ENCODE data around the gene APC2. TPM values are rescaled to one million over a fixed set of nuclear protein-coding genes. Genes with fewer than 3 reads are reported as not detected.

The APC2 gene
- total RNA-seq, 1 donor from 2014 or later = under 0.01 TPM

DNA sequence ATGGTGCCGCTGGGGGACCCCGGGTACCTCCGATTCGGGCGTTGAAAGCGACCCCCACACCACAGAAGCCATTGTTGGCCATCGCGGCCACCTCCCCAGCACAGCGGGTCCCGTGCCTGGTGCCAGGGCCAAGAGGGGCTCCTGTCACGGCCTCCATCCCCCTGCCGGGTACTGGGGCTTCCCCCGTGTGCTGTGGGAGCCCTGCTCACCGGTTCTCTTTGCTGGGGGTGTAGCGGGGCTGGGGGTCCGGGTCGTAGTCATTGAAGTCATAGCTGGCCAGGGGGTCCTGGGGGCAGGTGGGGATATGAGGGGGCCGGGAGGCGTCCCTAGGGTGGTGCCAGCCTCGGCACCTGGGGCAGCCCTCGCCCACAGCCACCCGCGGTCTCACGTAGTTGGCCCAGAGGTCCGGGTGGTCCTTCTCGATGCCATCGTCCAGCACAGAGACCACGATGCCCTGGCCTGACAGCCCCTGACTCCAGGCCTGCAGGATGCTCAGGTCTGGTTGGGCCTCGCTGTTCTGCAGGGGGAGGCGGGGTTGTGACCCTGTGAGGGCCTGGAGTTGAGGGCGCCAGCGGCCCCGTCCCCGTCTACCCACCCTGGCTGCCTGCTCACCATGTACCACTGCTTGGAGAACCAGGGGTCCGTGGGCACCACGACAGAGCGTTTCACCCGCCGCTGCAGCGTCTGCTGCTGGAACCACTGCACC, 37.8 kb downstream of the APC2 start:
- no peak for FAIRE-seq
- Histone ChIP-seq H3K36me3 (ENCODE audit: control insufficient read depth, insufficient read depth, low read length) (no peaks in the 10 kb centered on the region), H3K27me3 (ENCODE audit: control insufficient read depth, insufficient read depth, low read length) (no peaks in the 10 kb centered on the region), H3K4me3 (ENCODE audit: low read depth, low read length) (no peak overlapping the region)
- DNase-seq (ENCODE audit: low read depth) = no peak
- TF ChIP-seq, protein P1, sequence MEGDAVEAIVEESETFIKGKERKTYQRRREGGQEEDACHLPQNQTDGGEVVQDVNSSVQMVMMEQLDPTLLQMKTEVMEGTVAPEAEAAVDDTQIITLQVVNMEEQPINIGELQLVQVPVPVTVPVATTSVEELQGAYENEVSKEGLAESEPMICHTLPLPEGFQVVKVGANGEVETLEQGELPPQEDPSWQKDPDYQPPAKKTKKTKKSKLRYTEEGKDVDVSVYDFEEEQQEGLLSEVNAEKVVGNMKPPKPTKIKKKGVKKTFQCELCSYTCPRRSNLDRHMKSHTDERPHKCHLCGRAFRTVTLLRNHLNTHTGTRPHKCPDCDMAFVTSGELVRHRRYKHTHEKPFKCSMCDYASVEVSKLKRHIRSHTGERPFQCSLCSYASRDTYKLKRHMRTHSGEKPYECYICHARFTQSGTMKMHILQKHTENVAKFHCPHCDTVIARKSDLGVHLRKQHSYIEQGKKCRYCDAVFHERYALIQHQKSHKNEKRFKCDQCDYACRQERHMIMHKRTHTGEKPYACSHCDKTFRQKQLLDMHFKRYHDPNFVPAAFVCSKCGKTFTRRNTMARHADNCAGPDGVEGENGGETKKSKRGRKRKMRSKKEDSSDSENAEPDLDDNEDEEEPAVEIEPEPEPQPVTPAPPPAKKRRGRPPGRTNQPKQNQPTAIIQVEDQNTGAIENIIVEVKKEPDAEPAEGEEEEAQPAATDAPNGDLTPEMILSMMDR (IDR thresholded peaks at IDR 0.05; ENCODE audit: insufficient read depth, low read length, severe bottlenecking) = no peak

DNA sequence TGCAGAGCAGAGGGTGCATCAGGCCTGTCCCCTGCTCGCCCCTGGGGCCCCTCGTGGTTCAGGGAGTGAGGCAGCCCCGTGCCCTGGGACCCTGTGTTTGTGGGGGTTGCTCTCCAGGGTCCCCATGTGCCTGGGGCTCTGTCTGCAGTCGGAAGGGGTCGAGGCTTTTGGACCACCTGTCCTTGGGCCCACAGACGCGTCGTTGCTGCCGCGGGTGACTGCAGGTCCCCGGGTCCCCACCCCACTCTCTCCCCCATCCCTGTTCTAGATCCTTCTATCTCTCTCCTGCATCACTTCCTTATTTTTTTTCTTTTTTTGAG, 38.3 kb downstream of the APC2 start:
- H3K36me3 ChIP-seq (ENCODE audit: control insufficient read depth, insufficient read depth, low read length) = no peaks in the 10 kb centered on the region
- no peaks in the 10 kb centered on the region for H3K27me3 ChIP-seq (ENCODE audit: control insufficient read depth, insufficient read depth, low read length)
- FAIRE-seq = no peak
- TF ChIP-seq, protein P1 (IDR thresholded peaks at IDR 0.05; ENCODE audit: insufficient read depth, low read length, severe bottlenecking) = no peak
- no peak for DNase-seq (ENCODE audit: low read depth)
- H3K4me3 ChIP-seq (ENCODE audit: low read depth, low read length) = no peak overlapping the region

DNA sequence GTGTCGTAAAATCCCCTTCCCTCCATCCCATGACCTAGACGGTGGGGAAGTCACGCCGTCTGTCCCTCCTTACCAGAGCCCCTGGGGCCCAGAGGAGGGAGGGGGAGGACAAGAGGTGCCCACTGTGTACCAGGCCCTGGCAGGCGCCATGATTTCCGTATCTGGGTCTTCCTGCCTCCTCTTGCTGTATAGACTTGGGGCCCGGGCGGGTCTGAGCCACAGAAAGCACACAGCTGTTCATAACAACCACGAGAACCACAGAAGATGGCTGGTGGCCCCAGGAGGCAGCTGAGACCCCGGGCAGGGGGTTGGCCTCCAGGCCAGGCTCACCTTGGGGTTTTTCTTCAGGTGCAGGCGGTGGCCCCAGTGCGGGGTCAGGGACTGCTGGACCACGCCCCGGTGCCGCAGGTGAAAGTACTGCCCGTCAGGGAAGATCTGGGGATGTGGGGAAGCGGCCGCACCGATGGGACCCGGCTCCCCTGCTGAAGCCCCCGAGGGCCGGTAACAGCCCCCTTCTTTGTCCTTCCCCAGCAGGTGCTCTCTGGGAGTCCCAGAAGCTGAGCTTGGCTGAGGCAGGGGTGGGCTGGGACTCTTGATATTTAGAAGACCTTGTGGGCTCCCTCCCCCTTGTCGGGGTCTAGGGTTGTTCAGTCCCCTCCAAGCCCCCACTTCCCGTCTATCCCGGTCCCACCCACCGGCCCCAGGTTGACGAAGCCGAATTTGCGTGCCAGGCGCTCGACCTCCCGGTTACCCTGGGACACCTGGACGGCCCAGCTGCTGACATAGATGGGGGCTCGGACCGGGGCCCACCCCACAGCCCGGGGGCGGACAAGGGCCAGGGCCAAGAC, 39.8 kb downstream of the APC2 start:
- no peak for FAIRE-seq
- peak overlapping the region; percentile 60 for H3K4me3 ChIP-seq (ENCODE audit: low read depth, low read length)
- DNase-seq (ENCODE audit: low read depth) = no peak
- no peaks in the 10 kb centered on the region for H3K27me3 ChIP-seq (ENCODE audit: control insufficient read depth, insufficient read depth, low read length)
- TF ChIP-seq, protein P1 (IDR thresholded peaks at IDR 0.05; ENCODE audit: insufficient read depth, low read length, severe bottlenecking) = no peak
- no peaks in the 10 kb centered on the region for H3K36me3 ChIP-seq (ENCODE audit: control insufficient read depth, insufficient read depth, low read length)

DNA sequence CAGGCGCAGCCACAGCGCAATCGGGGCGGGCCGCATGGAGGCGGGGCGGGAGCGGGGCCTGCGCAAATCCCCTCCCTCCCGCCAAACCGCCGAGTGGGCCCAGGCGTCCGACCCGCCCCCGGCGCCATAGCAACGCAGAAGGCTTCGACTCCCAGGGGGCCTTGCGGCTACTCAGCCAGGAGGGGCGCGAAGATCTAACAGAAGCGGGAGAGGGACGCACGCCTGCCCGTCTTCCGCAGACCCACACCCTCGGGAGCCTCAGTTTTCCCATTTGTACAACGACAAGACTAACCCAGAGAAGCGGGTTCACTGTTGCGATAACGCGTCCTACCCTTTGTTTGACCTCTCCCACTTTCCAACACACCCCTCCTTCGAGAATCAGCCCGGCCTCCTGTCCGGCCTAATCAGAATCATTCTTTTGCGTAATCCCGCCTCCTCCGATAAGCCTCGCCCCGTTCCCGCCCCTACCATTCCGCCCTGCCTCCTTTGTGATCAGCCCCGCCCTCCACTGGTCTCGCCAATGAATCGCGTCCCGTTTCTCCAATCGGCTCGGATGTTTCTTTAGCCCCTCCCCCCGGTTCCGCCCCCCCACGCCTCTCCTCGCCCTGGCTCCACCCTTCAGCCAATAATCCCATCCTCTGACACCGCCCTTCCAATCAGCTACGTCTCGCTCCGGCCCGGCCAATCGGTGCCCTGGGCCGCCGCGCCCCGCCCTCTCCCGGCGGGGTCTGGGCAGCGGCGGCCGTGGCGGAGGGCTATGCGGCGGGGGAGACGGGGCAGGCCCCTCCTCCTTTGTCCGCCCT, 40.6 kb downstream of the APC2 start, which contains the start of gene PCSK4:
Gene PCSK4 (minus strand): TSS at position 40 of the 803 bp plus-strand sequence. CDS start 4 bp downstream, at position 36.
- FAIRE-seq (peak; percentile 36), DNase-seq (ENCODE audit: low read depth) (peak; percentile 94)

DNA sequence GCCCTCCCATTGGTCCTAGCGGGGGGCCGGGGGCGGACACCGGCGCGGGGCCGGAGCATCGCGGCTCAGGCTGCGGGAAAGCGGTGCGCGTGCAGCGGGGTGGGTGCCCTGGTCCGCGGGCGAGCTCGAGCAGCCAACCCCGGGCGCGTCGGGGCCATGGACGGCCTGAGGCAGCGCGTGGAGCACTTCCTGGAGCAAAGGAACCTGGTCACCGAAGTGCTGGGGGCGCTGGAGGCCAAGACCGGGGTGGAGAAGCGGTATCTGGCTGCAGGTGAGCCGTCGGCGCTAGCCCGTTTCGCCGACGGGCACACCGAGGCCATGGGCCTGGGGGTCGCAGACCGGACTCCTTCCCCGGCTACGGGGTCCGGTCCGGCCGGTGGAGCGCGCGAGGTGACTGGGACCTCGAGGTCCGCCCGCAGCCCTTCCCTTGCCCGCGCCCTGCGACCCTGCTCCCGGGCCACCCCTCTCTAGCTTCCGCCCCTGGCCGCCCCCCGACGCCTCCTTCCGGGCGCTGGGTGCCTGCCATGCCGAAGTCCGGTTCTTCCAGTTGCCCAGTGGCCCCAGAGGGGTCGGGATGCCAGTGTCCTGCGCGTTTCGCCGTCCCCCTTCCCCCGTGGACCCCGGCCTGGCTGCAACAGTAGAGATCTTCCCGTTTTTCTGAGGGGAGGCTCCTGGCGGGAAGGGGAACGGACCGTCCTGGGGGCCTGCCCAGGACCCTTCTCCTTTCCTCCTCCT, 41.4 kb downstream of the APC2 start, which contains the start of gene REEP6:
Gene REEP6 (plus strand): TSS at position 68 of the 735 bp plus-strand sequence. CDS start 89 bp downstream, at position 157.
- no peak for FAIRE-seq
- DNase-seq (ENCODE audit: low read depth) = no peak
- no peaks in the 10 kb centered on the region for H3K36me3 ChIP-seq (ENCODE audit: control insufficient read depth, insufficient read depth, low read length)
- TF ChIP-seq, protein P1 (IDR thresholded peaks at IDR 0.05; ENCODE audit: insufficient read depth, low read length, severe bottlenecking) = no peak
- peak within 1 kb of the TSS; percentile 63 for H3K4me3 ChIP-seq (ENCODE audit: low read depth, low read length)
- H3K27me3 ChIP-seq (ENCODE audit: control insufficient read depth, insufficient read depth, low read length) = no peaks in the 10 kb centered on the region

More for the DNA sequence above, 40.6 kb downstream of the APC2 start, which contains the start of gene PCSK4:
- TF ChIP-seq, protein P1 (IDR thresholded peaks at IDR 0.05; ENCODE audit: insufficient read depth, low read length, severe bottlenecking) = no peak
- Histone ChIP-seq H3K27me3 (ENCODE audit: control insufficient read depth, insufficient read depth, low read length) (no peaks in the 10 kb centered on the region), H3K4me3 (ENCODE audit: low read depth, low read length) (peak within 1 kb of the TSS; percentile 63), H3K36me3 (ENCODE audit: control insufficient read depth, insufficient read depth, low read length) (no peaks in the 10 kb centered on the region)

All from bronchial epithelial cell (primary cell).